ENCODE data around the gene BOK. TPM values are rescaled to one million over a fixed set of nuclear protein-coding genes. Genes with fewer than 3 reads are reported as not detected.

Gene BOK
- total and polyA plus RNA-seq, 2 of the 13 experiments (the other 11 are each of a cell fraction or from before 2014, with no cell fraction given) = 35.5 to 39.2 TPM

GRCh38 chr2:241535871-241536655, 22.5 kb upstream of the BOK start:
- peaks cover 89% of the 10 kb centered on the region for H3K4me1 ChIP-seq (ENCODE audit: insufficient read depth, low read length)
- H3K27ac ChIP-seq (ENCODE audit: extremely low read length, insufficient read depth, low read length) = no peak overlapping the region
- 32% methylated on average over 13 of the region's 13 CpGs for WGBS (ENCODE audit: low lambda C conversion rate)
- peak overlapping the region; percentile 55 for H3K4me2 ChIP-seq (ENCODE audit: low read depth, low read length)
- DNase-seq (ENCODE audit: low spot score) (no peak), FAIRE-seq (no peak), ATAC-seq (peak; percentile 2; the same call in 1 of the 3 replicates)
- peak overlapping the region in 1 of 3 experiments; percentile 24; a peak in 1 of 6 replicates for H3K4me3 ChIP-seq (replicated peaks in 1 of 3; ENCODE audit: insufficient read depth in 1 of 3, low read depth in 2 of 3, low read length in 3 of 3)
- no peak overlapping the region for H2AFZ ChIP-seq (ENCODE audit: low read length)
- H3K27me3 ChIP-seq (ENCODE audit: control insufficient read depth in 1 of 2, insufficient read depth in 2 of 2, low read length in 2 of 2) = peaks cover 4 to 48% of the 10 kb centered on the region in 2 experiments; a peak in 4 of 5 replicates
- CTCF ChIA-PET (ENCODE audit: low intra/inter-chr PET ratio, low total read pairs) = no interaction called here
- H3K79me2 ChIP-seq (ENCODE audit: insufficient read depth, low read length) = no peaks in the 10 kb centered on the region
- no peaks in the 10 kb centered on the region for H3K9me3 ChIP-seq (ENCODE audit: low read length)
- H4K20me1 ChIP-seq (ENCODE audit: insufficient read depth, low read length) = no peaks in the 10 kb centered on the region
- POLR2A ChIA-PET = interaction anchor here (2.3 kb wide), 1 partner anchor 21 kb away, joined by 11 read pairs; no protein-coding TSS in a partner anchor
- in situ Hi-C loops (cut with HindIII; ENCODE audit: extremely low pct_ligation_motif_present, low pct_unique_long_range_greater_than_20kb) = no loop called here
- TF ChIP-seq SKIL (CRISPR knock-in tag; IDR thresholded peaks at IDR 0.05; ENCODE audit: borderline replicate concordance) (0 out of 2 replicates have a peak, but pooled peaks have one; percentile 21), ZKSCAN1 (IDR thresholded peaks at IDR 0.05; ENCODE audit: low read length) (no peak), FOXA3 (CRISPR knock-in tag; IDR thresholded peaks at IDR 0.05) (0 out of 2 replicates have a peak, but pooled peaks have one; percentile 8), ZNF782 (CRISPR knock-in tag; IDR thresholded peaks at IDR 0.05; ENCODE audit: borderline replicate concordance) (no peak), FOXA1 (IDR thresholded peaks at IDR 0.05) (no peak), FOXA1 (CRISPR knock-in tag; IDR thresholded peaks at IDR 0.05) (peak; percentile 15; the same call in 1 of the 2 replicates), ZNF687 (CRISPR knock-in tag; IDR thresholded peaks at IDR 0.05) (peak; percentile 32), HOXA5 (CRISPR knock-in tag; IDR thresholded peaks at IDR 0.05) (no peak), SALL1 (CRISPR knock-in tag; IDR thresholded peaks at IDR 0.05) (peak; percentile 36; the same call in 1 of the 2 replicates), NR2F6 (IDR thresholded peaks at IDR 0.05) (peak; percentile 10; the same call in 1 of the 2 replicates), NR2F6 (CRISPR knock-in tag; IDR thresholded peaks at IDR 0.05) (peak; percentile 21; the same call in 1 of the 2 replicates), ZNF276 (CRISPR knock-in tag; IDR thresholded peaks at IDR 0.05; ENCODE audit: low read depth) (0 out of 2 replicates have a peak, but pooled peaks have one; percentile 32), GATAD2A (CRISPR knock-in tag; IDR thresholded peaks at IDR 0.05) (0 out of 2 replicates have a peak, but pooled peaks have one; percentile 45)
- H3K36me3 ChIP-seq (replicated peaks in 1 of 2; ENCODE audit: control insufficient read depth in 1 of 2, insufficient read depth in 2 of 2, low read length in 2 of 2) = no peaks in the 10 kb centered on the region
- 0 out of 2 replicates have a peak overlapping the region, but pooled peaks have one; percentile 16 for H3K9ac ChIP-seq (ENCODE audit: insufficient read depth, low read depth, low read length)
- intact Hi-C loops (cut with micrococcal nuclease; ENCODE audit: unreplicated experiment) = no loop called here
- BruUV-seq (replicated peaks) = no TSS peak
